Activated CD4-positive, alpha-beta memory T cell treated with anti-CD3 and anti-CD28 coated beads for 36 hours (primary cell): ENCODE data around the gene TOM1L2. TPM values are rescaled to one million over a fixed set of nuclear protein-coding genes. Genes with fewer than 3 reads are reported as not detected.

Experiments
- CTCF ChIA-PET: fragments of 350-600 bp; sonication (Branson Sonifier 250); formaldehyde crosslinking; loops from one replicate; lab custom pipeline; 2021; ENCODE audit warnings: antibody characterized with exemption, inconsistent platforms; lab: Charles Lee
- POLR2A ChIA-PET: fragments of 350-600 bp; sonication (Branson Sonifier 250); formaldehyde crosslinking; loops from one replicate; lab custom pipeline; 2021; ENCODE audit warnings: antibody characterized with exemption; lab: Charles Lee
- DNase-seq: peaks from one replicate; pipeline ENCODE4 v3.0.0-alpha.2; 2020
- H3K27ac Mint-ChIP-seq: one replicate; pipeline ENCODE4 v1.8.0; 2021; ENCODE audit warnings: mixed read lengths
- H3K27me3 Mint-ChIP-seq: one replicate; pipeline ENCODE4 v1.8.0; 2021; ENCODE audit warnings: mixed read lengths
- H3K36me3 Mint-ChIP-seq: one replicate; pipeline ENCODE4 v1.8.0; 2021; ENCODE audit warnings: mixed read lengths
- H3K4me1 Mint-ChIP-seq: one replicate; pipeline ENCODE4 v1.8.0; 2021; ENCODE audit warnings: low read depth, mixed read lengths
- H3K4me3 Mint-ChIP-seq: one replicate; pipeline ENCODE4 v1.8.0; 2021; ENCODE audit warnings: mild to moderate bottlenecking, mixed read lengths
- H3K9me3 Mint-ChIP-seq: one replicate; pipeline ENCODE4 v1.8.0; 2021; ENCODE audit warnings: mixed read lengths
- intact Hi-C: fragments of 100-400 bp; cut with micrococcal nuclease; formaldehyde crosslinking; loops from one replicate; pipeline ENCODE4 v1.15.1; 2023
- total RNA-seq, 2 experiments: library from RNA; stranded (reverse); gene quantifications; one replicate each; pipeline ENCODE4 v1.2.3, GENCODE V29; 2021

The TOM1L2 gene
- total RNA-seq, 2 experiments from 2014 or later: 11.1 to 12.7 TPM

DNA sequence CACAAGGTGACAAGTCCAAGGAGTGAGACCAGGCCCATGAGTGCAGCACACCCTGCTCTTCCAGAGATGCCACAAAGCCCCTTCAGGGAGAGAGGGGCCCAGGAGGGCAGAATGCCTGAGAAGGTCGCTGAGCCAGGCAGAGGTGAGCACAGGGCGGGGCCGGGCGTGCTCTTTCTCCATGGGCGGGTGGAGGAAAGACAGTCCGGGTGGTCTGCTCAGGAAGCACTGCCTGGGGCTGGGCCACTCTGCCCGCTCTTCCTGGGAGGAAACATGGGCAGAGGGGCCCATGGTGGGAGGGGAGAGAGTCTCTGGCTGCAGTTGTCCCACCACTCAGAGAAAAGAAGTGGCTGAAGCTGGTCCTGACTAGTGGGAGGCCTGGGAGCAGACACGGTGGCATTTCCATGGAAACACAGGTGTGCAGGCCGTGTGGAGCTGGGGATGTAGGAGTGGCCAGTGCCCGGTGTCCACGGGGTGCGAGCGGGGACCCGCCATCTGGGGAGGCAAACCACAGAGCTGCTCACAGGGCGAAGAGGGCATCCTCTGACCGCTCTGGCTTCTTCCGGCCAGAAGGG lies 125.0 kb downstream of the TOM1L2 start:
- H3K4me3 Mint-ChIP-seq: no peak overlapping the region
- no peak overlapping the region for H3K27ac Mint-ChIP-seq
- no peak for DNase-seq
- intact Hi-C loops: no loop called here
- CTCF ChIA-PET: interaction anchor here (1.8 kb wide), 1 partner anchor 11 kb away, joined by 6 read pairs; the partner anchor contains the start of gene SREBF1
- H3K4me1 Mint-ChIP-seq: peaks cover 49% of the 10 kb centered on the region
- H3K9me3 Mint-ChIP-seq: no peaks in the 10 kb centered on the region
- POLR2A ChIA-PET: interaction anchor here (3.4 to 6.2 kb wide), 2 partner anchors 11 to 28 kb away, joined by 11 to 110 read pairs; partner anchors contain the start of gene SREBF1
- no peaks in the 10 kb centered on the region for H3K36me3 Mint-ChIP-seq
- H3K27me3 Mint-ChIP-seq: no peaks in the 10 kb centered on the region

DNA sequence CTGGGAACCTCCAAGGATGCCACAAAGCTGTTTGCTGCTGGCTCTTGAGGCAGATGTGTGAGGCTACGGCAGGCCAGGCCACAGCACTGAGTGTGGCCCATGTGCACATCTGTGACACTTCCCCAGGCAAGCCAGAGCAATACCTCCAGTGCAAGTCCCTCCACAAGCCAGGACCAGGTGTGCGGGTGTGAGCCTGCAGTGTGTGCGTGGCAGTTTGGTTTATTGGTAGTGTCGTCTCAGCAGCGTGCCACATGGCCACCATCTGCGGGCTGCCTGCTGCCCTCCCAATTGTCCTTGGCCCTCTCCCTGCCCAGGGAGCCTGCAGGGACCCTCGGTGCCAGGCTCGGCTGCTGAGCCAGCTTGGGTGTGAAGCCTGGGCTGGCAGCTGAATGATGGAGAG lies 125.6 kb downstream of the TOM1L2 start:
- no peaks in the 10 kb centered on the region for H3K36me3 Mint-ChIP-seq
- ChIA-PET CTCF (no interaction called here), POLR2A (interaction anchor here (3.4 to 6.2 kb wide), 2 partner anchors 11 to 27 kb away, joined by 11 to 110 read pairs; partner anchors contain the start of gene SREBF1)
- no peak overlapping the region for H3K4me3 Mint-ChIP-seq
- H3K9me3 Mint-ChIP-seq: no peaks in the 10 kb centered on the region
- intact Hi-C loops: no loop called here
- H3K4me1 Mint-ChIP-seq: peaks cover 43% of the 10 kb centered on the region
- no peak overlapping the region for H3K27ac Mint-ChIP-seq
- DNase-seq: no peak
- H3K27me3 Mint-ChIP-seq: no peaks in the 10 kb centered on the region

DNA sequence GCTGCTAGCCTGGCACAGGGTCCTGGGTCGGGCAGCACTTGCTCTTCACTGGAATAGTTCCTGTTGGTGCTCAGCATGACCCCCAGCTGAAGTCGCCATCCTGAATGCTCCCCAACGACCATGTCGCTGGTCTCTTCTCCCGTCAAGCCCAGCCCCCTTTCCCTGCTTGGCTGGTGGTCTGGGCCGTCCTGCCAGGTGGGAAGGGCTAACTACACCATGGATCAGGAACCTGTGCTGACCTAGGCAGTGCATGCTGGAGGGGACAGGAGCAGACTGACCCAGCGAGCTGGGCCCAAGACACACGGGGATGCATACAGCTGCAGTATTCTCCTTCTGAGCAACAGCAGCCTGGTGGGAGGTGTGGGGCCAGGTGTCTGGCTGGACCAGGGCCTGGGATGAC lies 126.2 kb downstream of the TOM1L2 start:
- CTCF ChIA-PET: interaction anchor here (1.6 kb wide), 1 partner anchor 34 kb away, joined by 3 read pairs; no protein-coding TSS in a partner anchor
- DNase-seq: no peak
- POLR2A ChIA-PET: interaction anchor here (0.6 to 6.2 kb wide), 4 partner anchors 10 to 86 kb away, joined by 3 to 110 read pairs (median 9); partner anchors contain the start of gene SREBF1
- Mint-ChIP-seq H3K27ac (no peak overlapping the region), H3K4me1 (peaks cover 41% of the 10 kb centered on the region), H3K4me3 (no peak overlapping the region), H3K36me3 (no peaks in the 10 kb centered on the region), H3K9me3 (no peaks in the 10 kb centered on the region), H3K27me3 (no peaks in the 10 kb centered on the region)
- intact Hi-C loops: no loop called here

DNA sequence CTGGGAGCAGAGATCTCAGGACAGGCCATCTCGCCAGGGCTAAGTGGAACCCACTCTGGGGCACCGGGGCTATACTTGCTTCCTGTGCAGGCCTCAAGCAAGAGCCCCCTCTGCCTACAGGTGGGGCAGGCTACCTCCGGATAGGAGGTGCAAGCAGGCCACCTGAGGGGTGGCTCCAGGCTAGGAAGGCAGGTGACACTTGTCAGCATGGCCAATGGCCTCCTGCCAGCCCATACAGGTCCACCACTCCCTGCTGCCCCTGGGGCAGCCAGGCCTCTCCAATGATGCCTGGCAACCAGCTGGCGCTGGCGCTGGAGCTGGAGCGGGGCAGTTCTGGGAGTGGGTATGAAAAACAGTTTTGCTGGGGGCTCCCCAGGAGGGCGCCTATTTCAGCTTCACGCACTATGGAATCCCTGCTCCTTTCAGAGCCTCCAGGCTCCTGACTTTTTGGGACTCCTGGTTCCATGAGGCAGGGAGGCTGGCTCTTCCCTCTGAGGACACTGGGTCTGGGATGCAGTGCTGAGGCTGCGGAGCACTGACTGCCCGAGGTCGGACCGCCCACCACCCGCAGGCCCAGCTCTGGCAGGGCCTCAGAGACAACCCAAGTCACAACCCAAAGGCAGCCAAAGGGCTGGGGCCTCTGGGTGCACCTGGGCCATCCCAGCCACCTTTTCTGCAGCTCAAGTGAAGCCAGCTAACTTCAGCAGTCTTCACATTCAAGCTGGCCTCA lies 127.0 kb downstream of the TOM1L2 start:
- H3K4me1 Mint-ChIP-seq: peaks cover 37% of the 10 kb centered on the region
- no peak overlapping the region for H3K27ac Mint-ChIP-seq
- no peaks in the 10 kb centered on the region for H3K36me3 Mint-ChIP-seq
- intact Hi-C loops: no loop called here
- no peak for DNase-seq
- H3K27me3 Mint-ChIP-seq: no peaks in the 10 kb centered on the region
- CTCF ChIA-PET: interaction anchor here (1.6 kb wide), 1 partner anchor 33 kb away, joined by 3 read pairs; no protein-coding TSS in a partner anchor
- no peaks in the 10 kb centered on the region for H3K9me3 Mint-ChIP-seq
- no peak overlapping the region for H3K4me3 Mint-ChIP-seq
- POLR2A ChIA-PET: interaction anchor here (0.8 to 6.2 kb wide), 4 partner anchors 9 to 26 kb away, joined by 3 to 110 read pairs (median 9); partner anchors contain the start of gene SREBF1

DNA sequence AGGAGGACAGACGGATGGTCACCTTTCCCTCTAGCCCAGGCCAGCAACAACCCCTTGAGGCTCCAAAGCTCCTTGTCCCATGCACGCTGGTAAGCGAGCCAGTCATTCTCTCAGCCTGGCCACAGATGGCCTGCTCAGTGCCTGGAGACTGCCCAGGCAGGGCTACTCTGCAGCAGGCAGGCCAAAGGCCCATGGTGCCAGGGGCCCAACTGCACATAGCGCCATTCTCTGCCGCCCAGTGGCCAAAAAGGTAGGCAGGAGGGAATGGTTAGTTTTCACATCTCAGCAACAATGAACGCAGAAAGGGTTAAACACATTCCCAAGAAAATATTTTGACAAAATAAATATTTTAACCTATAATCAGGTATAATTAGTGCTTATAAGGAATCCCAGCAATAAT lies 127.7 kb downstream of the TOM1L2 start:
- Mint-ChIP-seq H3K36me3 (no peaks in the 10 kb centered on the region), H3K4me3 (no peak overlapping the region), H3K27ac (no peak overlapping the region), H3K4me1 (peaks cover 32% of the 10 kb centered on the region), H3K27me3 (no peaks in the 10 kb centered on the region), H3K9me3 (no peaks in the 10 kb centered on the region)
- ChIA-PET CTCF (interaction anchor here (1.6 kb wide), 1 partner anchor 32 kb away, joined by 3 read pairs; no protein-coding TSS in a partner anchor), POLR2A (no interaction called here)
- no peak for DNase-seq
- intact Hi-C loops: no loop called here

DNA sequence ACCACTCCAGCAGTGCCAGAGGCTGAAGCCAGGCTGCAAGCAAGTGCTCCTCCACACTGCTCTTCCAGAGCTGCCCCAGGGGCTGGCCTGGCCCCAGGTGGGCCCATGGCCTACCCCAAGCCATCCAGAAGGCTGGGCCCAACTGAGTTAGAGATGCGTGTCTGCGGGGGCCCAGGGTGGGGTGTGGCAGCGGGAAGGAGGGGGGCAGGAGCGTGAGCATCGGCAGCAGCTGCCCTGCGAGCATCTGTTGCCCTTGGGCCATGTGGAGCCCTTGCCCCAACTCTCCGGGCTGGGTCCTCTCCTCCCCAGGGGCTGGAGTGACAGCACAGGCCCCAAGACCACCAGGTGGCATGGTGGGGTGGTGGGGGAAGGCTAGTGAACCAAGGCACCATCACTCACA lies 128.1 kb downstream of the TOM1L2 start:
- no peaks in the 10 kb centered on the region for H3K9me3 Mint-ChIP-seq
- POLR2A ChIA-PET: no interaction called here
- CTCF ChIA-PET: no interaction called here
- no peak overlapping the region for H3K27ac Mint-ChIP-seq
- H3K4me1 Mint-ChIP-seq: peaks cover 32% of the 10 kb centered on the region
- no peak overlapping the region for H3K4me3 Mint-ChIP-seq
- no peak for DNase-seq
- no peaks in the 10 kb centered on the region for H3K27me3 Mint-ChIP-seq
- H3K36me3 Mint-ChIP-seq: no peaks in the 10 kb centered on the region
- intact Hi-C loops: no loop called here

DNA sequence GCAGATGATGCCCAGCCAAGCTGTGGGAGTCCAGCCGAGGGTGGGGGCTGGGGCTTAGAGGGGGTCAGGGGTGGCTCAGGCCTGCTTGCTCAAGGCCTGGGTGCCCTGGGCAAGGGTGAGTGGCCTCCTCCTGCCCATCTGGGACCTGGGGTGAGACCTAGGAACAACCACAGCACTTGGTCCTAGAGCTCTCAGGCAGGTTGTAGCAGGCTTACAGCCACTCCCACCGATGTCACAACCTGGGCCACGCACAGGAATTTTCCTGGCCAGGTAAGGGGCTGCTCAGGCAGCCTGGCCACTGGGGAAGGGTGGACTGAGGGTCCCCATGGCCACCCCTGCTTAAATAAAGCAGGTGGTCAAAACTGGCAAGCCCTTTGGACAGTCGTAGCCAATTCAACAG lies 129.1 kb downstream of the TOM1L2 start:
- Mint-ChIP-seq H3K27me3 (no peaks in the 10 kb centered on the region), H3K27ac (no peak overlapping the region), H3K4me3 (no peak overlapping the region), H3K36me3 (no peaks in the 10 kb centered on the region), H3K9me3 (no peaks in the 10 kb centered on the region), H3K4me1 (peaks cover 32% of the 10 kb centered on the region)
- no peak for DNase-seq
- intact Hi-C loops: no loop called here
- ChIA-PET POLR2A (no interaction called here), CTCF (no interaction called here)

DNA sequence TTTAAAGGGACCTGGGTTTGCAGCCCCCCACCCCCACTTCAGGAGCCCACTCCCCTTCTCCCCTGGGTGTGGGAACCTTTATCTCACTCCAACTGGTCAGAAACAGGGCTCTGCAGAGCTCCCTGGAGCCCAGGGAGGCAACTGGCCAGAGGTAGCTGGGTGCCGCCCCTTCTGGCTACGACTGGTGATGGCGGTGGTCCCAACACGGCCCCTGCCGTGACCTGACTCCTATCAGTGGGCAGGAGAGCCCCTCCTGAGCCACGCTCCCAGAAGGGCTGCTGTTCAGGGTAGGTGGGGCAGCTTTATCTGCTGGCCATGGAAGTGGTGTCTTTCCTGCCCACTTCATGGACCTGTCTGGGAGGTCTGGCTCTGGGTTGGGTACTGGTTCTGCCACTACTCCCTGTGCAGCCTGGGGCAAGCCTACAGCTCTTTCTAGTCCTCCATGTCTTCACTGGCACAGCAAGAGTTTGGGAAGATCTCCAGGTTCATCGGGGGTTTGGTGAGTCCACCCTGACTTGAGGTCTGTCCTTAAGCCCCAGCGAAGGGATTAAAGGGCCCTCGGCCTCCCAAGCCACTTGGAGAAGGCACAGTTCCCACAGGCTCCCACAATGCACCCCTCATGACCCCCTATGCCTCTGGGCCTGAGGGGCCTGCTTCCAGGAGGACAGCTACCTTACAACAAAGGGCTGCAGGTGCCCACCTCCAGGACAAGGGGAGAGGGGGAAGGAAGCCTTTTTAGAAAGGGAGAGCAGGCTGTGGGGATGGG lies 129.9 kb downstream of the TOM1L2 start:
- H3K36me3 Mint-ChIP-seq: no peaks in the 10 kb centered on the region
- intact Hi-C loops: no loop called here
- ChIA-PET POLR2A (no interaction called here), CTCF (interaction anchor here (1.5 kb wide), 1 partner anchor 18 kb away, joined by 4 read pairs; no protein-coding TSS in a partner anchor)
- H3K9me3 Mint-ChIP-seq: no peaks in the 10 kb centered on the region
- H3K27me3 Mint-ChIP-seq: no peaks in the 10 kb centered on the region
- H3K4me1 Mint-ChIP-seq: peaks cover 33% of the 10 kb centered on the region
- H3K27ac Mint-ChIP-seq: no peak overlapping the region
- no peak for DNase-seq
- H3K4me3 Mint-ChIP-seq: no peak overlapping the region

DNA sequence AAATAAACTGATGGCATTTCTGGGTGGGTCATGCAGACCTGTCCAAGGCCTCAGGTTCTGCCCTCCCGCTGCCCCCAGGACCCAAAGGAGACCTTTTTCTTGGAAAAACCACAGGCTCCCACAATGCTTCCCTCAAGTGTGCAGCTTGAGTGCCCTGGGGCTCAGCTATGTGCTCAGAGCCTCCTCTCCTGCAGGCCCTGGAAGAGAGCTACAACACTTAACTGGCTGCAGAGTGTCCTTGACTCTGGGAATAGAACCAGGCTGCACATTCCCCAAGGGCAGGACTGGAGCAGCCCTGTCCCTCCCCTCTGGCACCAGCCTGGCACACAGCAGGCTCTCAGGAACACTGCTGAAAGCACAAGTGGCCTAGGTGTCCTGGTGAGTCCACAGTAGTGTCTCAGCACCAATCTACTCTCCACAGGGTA lies 130.6 kb downstream of the TOM1L2 start:
- intact Hi-C loops: no loop called here
- ChIA-PET POLR2A (interaction anchor here (1.3 to 1.6 kb wide), 4 partner anchors 8 to 29 kb away, joined by 3 to 12 read pairs (median 7); no protein-coding TSS in a partner anchor), CTCF (interaction anchor here (1.5 to 1.9 kb wide), 2 partner anchors 8 to 19 kb away, joined by 4 to 5 read pairs; no protein-coding TSS in a partner anchor)
- Mint-ChIP-seq H3K27ac (no peak overlapping the region), H3K27me3 (no peaks in the 10 kb centered on the region), H3K4me3 (no peak overlapping the region), H3K9me3 (no peaks in the 10 kb centered on the region), H3K36me3 (peaks cover 3% of the 10 kb centered on the region), H3K4me1 (peaks cover 36% of the 10 kb centered on the region)
- DNase-seq: no peak

DNA sequence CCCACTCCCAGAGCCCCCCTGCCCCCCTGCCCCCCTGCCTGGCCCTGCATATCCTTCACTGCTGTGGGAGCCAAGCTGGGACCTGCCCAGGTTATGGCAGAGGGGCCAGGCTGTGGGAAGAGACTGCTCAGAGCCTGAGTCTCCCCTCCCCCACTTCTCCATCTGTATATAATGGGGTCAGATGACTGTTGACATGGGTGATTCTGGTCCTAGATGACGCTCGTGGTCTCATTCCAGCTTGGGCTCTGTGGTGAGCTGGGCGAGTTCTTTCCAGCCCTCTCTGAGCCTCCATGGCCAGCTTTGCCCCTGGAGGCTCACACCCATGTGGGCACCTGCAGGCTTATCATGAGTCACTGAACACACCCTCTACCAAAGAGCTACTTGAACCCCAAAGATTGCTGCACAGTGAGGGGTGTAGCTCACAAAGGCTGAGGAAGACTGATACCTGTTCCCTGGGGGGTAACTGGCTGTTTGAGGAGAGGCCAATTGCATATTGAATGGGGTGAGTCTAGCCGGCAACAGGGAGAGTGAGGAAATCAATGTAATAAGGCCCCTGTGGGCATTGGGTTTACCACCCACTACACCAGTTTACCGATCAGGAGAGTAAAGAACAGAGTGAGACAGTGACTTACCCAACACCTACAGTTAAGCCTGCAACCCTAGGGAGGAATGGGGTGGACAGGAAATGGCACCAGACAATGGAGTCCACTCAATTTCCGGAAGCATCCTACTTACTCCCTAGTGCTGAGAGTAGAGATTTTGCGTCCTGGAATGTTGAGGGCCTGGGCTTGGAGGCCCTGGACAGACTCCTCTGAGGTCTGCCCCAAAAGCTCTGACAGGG lies 131.2 kb downstream of the TOM1L2 start:
- ChIA-PET CTCF (interaction anchor here (0.9 to 1.9 kb wide), 4 partner anchors 9 to 28 kb away, joined by 3 to 7 read pairs (median 4); no protein-coding TSS in a partner anchor), POLR2A (interaction anchor here (0.7 to 1.6 kb wide), 6 partner anchors 9 to 197 kb away, joined by 3 to 12 read pairs (median 4); no protein-coding TSS in a partner anchor)
- peaks cover 5% of the 10 kb centered on the region for H3K36me3 Mint-ChIP-seq
- peak overlapping the region; percentile 73 for H3K27ac Mint-ChIP-seq
- no peaks in the 10 kb centered on the region for H3K9me3 Mint-ChIP-seq
- intact Hi-C loops: loop anchor here (1.0 kb wide), 1 partner anchor 8 kb away; no protein-coding TSS in a partner anchor
- H3K4me1 Mint-ChIP-seq: peaks cover 37% of the 10 kb centered on the region
- no peaks in the 10 kb centered on the region for H3K27me3 Mint-ChIP-seq
- peak overlapping the region; percentile 67 for H3K4me3 Mint-ChIP-seq
- DNase-seq: peak; percentile 52
